CD4-positive, alpha-beta memory T cell (primary cell): ENCODE results near the gene CFAP251. TPM values are rescaled to one million over a fixed set of nuclear protein-coding genes. Genes with fewer than 3 reads are reported as not detected.

Source experiments
- CTCF ChIA-PET: fragments of 350-600 bp; sonication (Branson Sonifier 250); formaldehyde crosslinking; loops from one replicate; lab custom pipeline; 2021; ENCODE audit warnings: inconsistent platforms; ENCODE audit not compliant: partially characterized antibody; lab: Charles Lee
- POLR2A ChIA-PET: fragments of 350-600 bp; sonication (Branson Sonifier 250); formaldehyde crosslinking; loops from one replicate; lab custom pipeline; 2021; ENCODE audit not compliant: partially characterized antibody; lab: Charles Lee
- DNase-seq, 5 donors: peaks; one replicate each; pipeline versions ENCODE4 v3.0.0 to v3.0.0-alpha.2; 2020 to 2022; ENCODE audit warnings: mixed read lengths in 1 of 5
- H3K27ac ChIP-seq: one replicate; pipeline ENCODE4 v1.7.0; 2013; ENCODE audit warnings: low read depth, low read length
- H3K27me3 ChIP-seq: 2 replicates; pipeline ENCODE4 v1.7.0; 2013; ENCODE audit warnings: mild to moderate bottlenecking, low read length, moderate library complexity; ENCODE audit not compliant: insufficient read depth
- H3K36me3 ChIP-seq: 2 replicates; pipeline ENCODE4 v1.7.0; 2013; ENCODE audit warnings: mild to moderate bottlenecking, low read length, moderate library complexity; ENCODE audit not compliant: insufficient read depth
- H3K4me1 ChIP-seq: 2 replicates; pipeline ENCODE4 v1.7.0; 2013; ENCODE audit warnings: mild to moderate bottlenecking, low read length, moderate library complexity; ENCODE audit not compliant: insufficient read depth
- H3K4me3 ChIP-seq, 2 donors: one replicate each; pipeline ENCODE4 v1.7.0; 2013; ENCODE audit warnings: low read length in 2 of 2, mild to moderate bottlenecking in 1 of 2
- H3K9me3 ChIP-seq, 2 donors: one replicate each; pipeline ENCODE4 v1.7.0; 2013; ENCODE audit warnings: low read length in 2 of 2, control low read depth in 1 of 2; ENCODE audit not compliant: control insufficient read depth in 1 of 2
- H3K27ac Mint-ChIP-seq, 7 donors: one replicate each; pipeline ENCODE4 v1.8.0; 2020 to 2021; ENCODE audit warnings: mixed read lengths in 7 of 7, mild to moderate bottlenecking in 6 of 7, inconsistent platforms in 3 of 7, moderate library complexity in 3 of 7
- H3K27me3 Mint-ChIP-seq, 2 donors: one replicate each; pipeline ENCODE4 v1.8.0; 2020 to 2021; ENCODE audit warnings: mixed read lengths in 2 of 2
- H3K36me3 Mint-ChIP-seq, 2 donors: one replicate each; pipeline ENCODE4 v1.8.0; 2020 to 2021; ENCODE audit warnings: mixed read lengths in 2 of 2, inconsistent platforms in 1 of 2, mild to moderate bottlenecking in 1 of 2
- H3K4me1 Mint-ChIP-seq, 4 donors: one replicate each; pipeline ENCODE4 v1.8.0; 2020 to 2021; ENCODE audit warnings: mixed read lengths in 4 of 4, mild to moderate bottlenecking in 1 of 4
- H3K4me3 Mint-ChIP-seq, 8 donors: one replicate each; pipeline ENCODE4 v1.8.0; 2020 to 2021; ENCODE audit warnings: mixed read lengths in 8 of 8, mild to moderate bottlenecking in 7 of 8, moderate library complexity in 6 of 8, inconsistent platforms in 3 of 8
- H3K9me3 Mint-ChIP-seq, 8 donors: one replicate each; pipeline ENCODE4 v1.8.0; 2020 to 2021; ENCODE audit warnings: mixed read lengths in 8 of 8, mild to moderate bottlenecking in 5 of 8, inconsistent platforms in 3 of 8, moderate library complexity in 1 of 8
- intact Hi-C: fragments of 100-400 bp; cut with micrococcal nuclease; formaldehyde crosslinking; loops from one replicate; pipeline ENCODE4 v1.15.1; 2023
- polyA plus RNA-seq, 2 donors: library from polyadenylated mRNA; unstranded; fragments of 300-500 nt; fragmentation: Illumina TruSeq; gene quantifications; one replicate each; pipeline ENCODE4 v1.2.3, GENCODE V29; 2021
- total RNA-seq, 2 experiments: library from RNA; stranded (reverse); gene quantifications; one replicate each; pipeline ENCODE4 v1.2.3, GENCODE V29; 2021

The CFAP251 gene
- total and polyA plus RNA-seq, 4 experiments from 2014 or later, result 0.21 to 0.44 (median 0.23) TPM; not detected in 1

GRCh38 chr12:122023339-122024131 is 105.1 kb downstream of the CFAP251 start:
- POLR2A ChIA-PET, result interaction anchor here (1.0 to 1.4 kb wide), 2 partner anchors 17 kb away, joined by 3 read pairs; no protein-coding TSS in a partner anchor
- H3K27ac ChIP-seq, result no peak overlapping the region
- Mint-ChIP-seq H3K9me3 (peaks cover 0 to 7% (median 2%) of the 10 kb centered on the region in 8 donors), H3K4me1 (peaks cover 5 to 14% (median 6%) of the 10 kb centered on the region in 4 donors), H3K27ac (peak overlapping the region in 3 of 7 donors; percentile 2 to 62 (median 13)), H3K27me3 (peaks cover 5 to 7% of the 10 kb centered on the region in 2 donors), H3K4me3 (peak overlapping the region; percentile 74 to 84 (median 82)), H3K36me3 (no peaks in the 10 kb centered on the region)
- peaks cover 14% of the 10 kb centered on the region for H3K4me1 ChIP-seq
- H3K4me3 ChIP-seq, result peak overlapping the region in 1 of 2 donors; percentile 47
- H3K36me3 ChIP-seq, result no peaks in the 10 kb centered on the region
- no peaks in the 10 kb centered on the region for H3K9me3 ChIP-seq
- H3K27me3 ChIP-seq, result no peaks in the 10 kb centered on the region
- no peak for DNase-seq
- intact Hi-C loops, result loop anchor here (5.0 kb wide), 1 partner anchor 106 kb away; the partner anchor contains the start of gene CFAP251
- CTCF ChIA-PET, result interaction anchor here (1.3 kb wide), 1 partner anchor 31 kb away, joined by 3 read pairs; no protein-coding TSS in a partner anchor

- ChIA-PET POLR2A (interaction anchor here (1.0 kb wide), 1 partner anchor 18 kb away, joined by 3 read pairs; no protein-coding TSS in a partner anchor), CTCF (interaction anchor here (0.6 kb wide), 1 partner anchor 11 kb away, joined by 4 read pairs; no protein-coding TSS in a partner anchor)
- Mint-ChIP-seq H3K36me3 (no peaks in the 10 kb centered on the region), H3K4me3 (peak overlapping the region in 7 of 8 donors; percentile 20 to 59 (median 45)), H3K9me3 (peaks cover 0 to 4% (median 1%) of the 10 kb centered on the region in 8 donors), H3K4me1 (peaks cover 6 to 18% (median 8%) of the 10 kb centered on the region in 4 donors), H3K27ac (no peak overlapping the region), H3K27me3 (peaks cover 5 to 7% of the 10 kb centered on the region in 2 donors)
- intact Hi-C loops, result loop anchor here (5.0 kb wide), 1 partner anchor 107 kb away; the partner anchor contains the start of gene CFAP251
- H3K4me1 ChIP-seq, result peaks cover 14% of the 10 kb centered on the region
- no peaks in the 10 kb centered on the region for H3K36me3 ChIP-seq
- no peaks in the 10 kb centered on the region for H3K27me3 ChIP-seq
- no peak overlapping the region for H3K27ac ChIP-seq
- no peaks in the 10 kb centered on the region for H3K9me3 ChIP-seq
- DNase-seq, result no peak
- H3K4me3 ChIP-seq, result no peak overlapping the region
Observed at GRCh38 chr12:122024132-122024785, 105.9 kb downstream of the CFAP251 start.

DNA sequence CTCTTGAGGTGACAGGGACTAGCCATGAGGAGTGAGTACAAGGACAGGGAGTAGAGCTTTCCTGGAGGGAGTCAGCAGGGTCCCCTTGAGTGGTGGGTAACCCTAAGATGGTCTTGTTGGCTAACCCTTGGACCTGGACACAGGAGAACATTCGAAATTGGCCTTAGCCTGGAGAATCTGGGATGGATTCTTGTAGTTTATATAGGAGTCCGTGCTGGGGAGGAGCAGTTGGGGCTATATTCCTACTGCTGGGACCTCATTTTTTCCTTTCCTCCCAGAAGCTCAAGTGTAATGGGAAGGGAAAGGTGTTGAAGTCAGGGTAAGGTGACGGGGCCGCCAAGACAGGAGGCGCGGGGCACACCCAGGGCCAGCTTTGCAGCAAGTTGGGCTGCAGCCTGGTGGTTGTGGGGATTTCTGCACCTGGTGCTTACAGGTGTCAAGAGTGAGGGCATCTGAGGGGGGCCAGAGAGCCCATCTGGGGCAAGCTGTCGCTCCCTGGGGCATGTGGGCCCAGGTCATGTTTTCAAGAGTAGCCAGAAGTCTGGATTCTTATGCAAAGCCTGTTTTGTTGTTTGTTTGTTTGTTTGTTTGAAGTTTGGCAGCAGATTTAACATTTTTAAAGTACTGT is 108.4 kb downstream of the CFAP251 start:
- H3K36me3 Mint-ChIP-seq, result no peaks in the 10 kb centered on the region
- H3K9me3 ChIP-seq, result no peaks in the 10 kb centered on the region
- no peak overlapping the region for H3K27ac ChIP-seq
- peak overlapping the region in 2 of 7 donors; percentile 23 to 42 for H3K27ac Mint-ChIP-seq
- peaks cover 0 to 4% of the 10 kb centered on the region in 2 donors for H3K27me3 Mint-ChIP-seq
- peak overlapping the region in 1 of 8 donors; percentile 32 for H3K4me3 Mint-ChIP-seq
- CTCF ChIA-PET, result interaction anchor here (1.1 kb wide), 1 partner anchor 35 kb away, joined by 3 read pairs; no protein-coding TSS in a partner anchor
- peaks cover 0 to under 1% (median 0%) of the 10 kb centered on the region in 8 donors for H3K9me3 Mint-ChIP-seq
- DNase-seq, result no peak
- intact Hi-C loops, result no loop called here
- POLR2A ChIA-PET, result no interaction called here
- no peaks in the 10 kb centered on the region for H3K36me3 ChIP-seq
- no peak overlapping the region for H3K4me3 ChIP-seq
- H3K4me1 Mint-ChIP-seq, result peaks cover 3 to 15% (median 4%) of the 10 kb centered on the region in 4 donors
- H3K27me3 ChIP-seq, result no peaks in the 10 kb centered on the region
- H3K4me1 ChIP-seq, result peaks cover 8% of the 10 kb centered on the region

- H3K9me3 Mint-ChIP-seq, result no peaks in the 10 kb centered on the region
- H3K4me3 ChIP-seq, result no peak overlapping the region
- DNase-seq, result no peak
- H3K27ac Mint-ChIP-seq, result peak overlapping the region in 2 of 7 donors; percentile 32 to 62
- H3K4me3 Mint-ChIP-seq, result peak overlapping the region in 2 of 8 donors; percentile 21 to 30
- no peaks in the 10 kb centered on the region for H3K9me3 ChIP-seq
- H3K4me1 ChIP-seq, result peaks cover 3% of the 10 kb centered on the region
- peaks cover 2 to 10% (median 3%) of the 10 kb centered on the region in 4 donors for H3K4me1 Mint-ChIP-seq
- no peaks in the 10 kb centered on the region for H3K36me3 ChIP-seq
- no peak overlapping the region for H3K27ac ChIP-seq
- H3K27me3 ChIP-seq, result no peaks in the 10 kb centered on the region
- H3K36me3 Mint-ChIP-seq, result no peaks in the 10 kb centered on the region
- H3K27me3 Mint-ChIP-seq, result peaks cover 0 to 4% of the 10 kb centered on the region in 2 donors
- POLR2A ChIA-PET, result no interaction called here
- CTCF ChIA-PET, result interaction anchor here (1.1 to 1.4 kb wide), 3 partner anchors 36 to 110 kb away, joined by 3 to 7 read pairs (median 6); partner anchors contain the start of gene CFAP251
- intact Hi-C loops, result no loop called here
Observed at GRCh38 chr12:122028165-122028904, 109.9 kb downstream of the CFAP251 start.

DNA sequence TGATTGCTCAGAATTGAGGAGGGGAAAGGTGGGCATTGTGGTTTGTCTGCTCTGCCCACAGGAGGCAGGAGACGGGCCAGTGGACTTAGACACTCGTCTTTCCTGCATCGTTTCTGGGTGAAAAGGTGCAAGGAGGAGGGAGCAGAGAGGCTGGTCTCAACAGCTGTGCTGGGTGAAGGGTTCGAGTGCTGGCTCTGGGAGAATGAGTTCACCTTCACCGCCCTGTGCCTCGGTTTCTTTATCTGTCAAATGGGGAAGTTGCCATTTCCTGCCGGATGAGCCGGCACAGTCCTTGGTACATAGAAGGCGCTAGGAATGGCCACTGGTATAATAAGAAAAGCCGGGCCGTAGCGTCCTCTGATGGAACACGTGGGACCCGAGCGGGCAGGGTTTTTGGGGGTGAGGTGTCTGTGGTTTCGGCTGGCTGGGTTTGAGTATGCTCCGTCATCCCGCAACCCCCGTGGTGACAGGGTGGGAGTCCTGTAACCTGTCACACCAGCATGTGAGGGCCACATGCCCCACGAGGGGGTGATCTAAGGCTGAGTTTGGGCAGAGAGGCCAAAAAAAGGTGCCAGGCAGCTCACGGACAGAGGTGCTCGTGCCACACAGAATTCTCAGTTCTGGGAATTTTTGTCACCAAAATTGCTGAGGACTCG is 110.6 kb downstream of the CFAP251 start:
- no peak for DNase-seq
- POLR2A ChIA-PET, result no interaction called here
- no peaks in the 10 kb centered on the region for H3K27me3 ChIP-seq

More for the DNA sequence above, 110.6 kb downstream of the CFAP251 start:
- Histone ChIP-seq H3K4me3 (no peak overlapping the region), H3K9me3 (no peaks in the 10 kb centered on the region), H3K36me3 (no peaks in the 10 kb centered on the region), H3K27ac (no peak overlapping the region), H3K4me1 (no peaks in the 10 kb centered on the region)
- CTCF ChIA-PET, result no interaction called here
- Mint-ChIP-seq H3K27me3 (peaks cover 0 to 4% of the 10 kb centered on the region in 2 donors), H3K4me1 (peaks cover 1 to 8% (median 3%) of the 10 kb centered on the region in 4 donors), H3K4me3 (peak overlapping the region in 2 of 8 donors; percentile 21 to 30), H3K36me3 (no peaks in the 10 kb centered on the region), H3K27ac (peak overlapping the region in 2 of 7 donors; percentile 32 to 62), H3K9me3 (no peaks in the 10 kb centered on the region)
- intact Hi-C loops, result no loop called here
